Endothelial cell of umbilical vein (primary cell): ENCODE data around the gene RAB31. TPM values are rescaled to one million over a fixed set of nuclear protein-coding genes. Genes with fewer than 3 reads are reported as not detected.
A peak's percentile ranks its signal among the peaks of the same experiment; 100 is the strongest.

Experiments
- BruUV-seq: library from RNA; stranded (reverse); fragments of 400-500 nt; replicated peaks from 2 replicates; lab custom pipeline; 2021; lab: Mats Ljungman, UMichigan
- CTCF ChIA-PET: fragments of 300-600, 350-600 bp; sonication (Branson Sonifier 250); formaldehyde crosslinking; loops from one replicate; lab custom pipeline; 2021; ENCODE audit warnings: antibody characterized with exemption, inconsistent platforms; lab: Charles Lee
- POLR2A ChIA-PET: fragments of 300-600, 350-600 bp; sonication (Branson Sonifier 250); formaldehyde crosslinking; loops from one replicate; lab custom pipeline; 2021; ENCODE audit warnings: antibody characterized with exemption, inconsistent platforms; lab: Charles Lee
- DNase-seq: peaks from one replicate; pipeline ENCODE4 v3.0.0-alpha.2; 2011; ENCODE audit warnings: low read depth, low spot score
- FAIRE-seq: peaks from 2 replicates; lab custom pipeline; 2011; peaks lifted over from hg19 to GRCh38; lab: Jason Lieb, UNC
- H2AFZ ChIP-seq: 2 replicates; pipeline ENCODE4 v1.6.0; 2012; ENCODE audit warnings: low read depth, low read length, control low read depth, inconsistent platforms
- H3K27ac ChIP-seq: 2 replicates; pipeline ENCODE4 v1.5.1; 2011; ENCODE audit warnings: low read depth, mild to moderate bottlenecking, control low read depth, low read length, moderate library complexity; ENCODE audit not compliant: insufficient read depth
- H3K27me3 ChIP-seq, 2 experiments: 2 replicates each; pipeline versions ENCODE4 v1.6.0 to v1.6.1; 2011; ENCODE audit warnings: low read length in 2 of 2, mixed read lengths in 1 of 2; ENCODE audit not compliant: control insufficient read depth in 2 of 2, insufficient read depth in 2 of 2
- H3K36me3 ChIP-seq, 2 experiments: 2 replicates in 1 of 2; 3 replicates in 1 of 2; pipeline ENCODE4 v1.5.1; 2011; ENCODE audit warnings: low read length in 2 of 2, mild to moderate bottlenecking in 1 of 2, moderate library complexity in 1 of 2; ENCODE audit not compliant: control insufficient read depth in 2 of 2, insufficient read depth in 2 of 2; ENCODE audit errors: extremely low read depth in 1 of 2
- H3K4me1 ChIP-seq: 3 replicates; pipeline ENCODE4 v1.5.1; 2011; ENCODE audit warnings: mild to moderate bottlenecking, low read length; ENCODE audit not compliant: control insufficient read depth, insufficient read depth; ENCODE audit errors: extremely low read depth
- H3K4me2 ChIP-seq: 2 replicates; pipeline ENCODE4 v1.6.1; 2011; ENCODE audit warnings: low read length, control low read depth, mixed read lengths; ENCODE audit not compliant: insufficient read depth
- H3K4me3 ChIP-seq, 3 experiments: fragments of 200-600 bp in 1 of 3; sonication (generic), shearing (Covaris generic) in 1 of 3; replicated peaks in 1 of 3; 2 replicates each; pipeline ENCODE4 v1.5.1; 2011 to 2016; ENCODE audit warnings: control low read depth in 3 of 3, low read length in 3 of 3, mild to moderate bottlenecking in 2 of 3, inconsistent platforms in 1 of 3, low read depth in 1 of 3, moderate library complexity in 1 of 3; ENCODE audit not compliant: insufficient read depth in 1 of 3
- H3K79me2 ChIP-seq: 2 replicates; pipeline ENCODE4 v1.6.0; 2012; ENCODE audit warnings: low read length, inconsistent platforms; ENCODE audit not compliant: control insufficient read depth, insufficient read depth
- H3K9ac ChIP-seq: replicated peaks from 2 replicates; pipeline ENCODE3; 2011; ENCODE audit warnings: low read length, control low read depth; ENCODE audit not compliant: insufficient read depth; ENCODE audit errors: extremely low read depth
- H3K9me1 ChIP-seq: replicated peaks from 3 replicates; pipeline ENCODE4 v1.6.0; 2011; ENCODE audit warnings: mild to moderate bottlenecking, low read length; ENCODE audit not compliant: control insufficient read depth, insufficient read depth; ENCODE audit errors: extremely low read depth
- H3K9me3 ChIP-seq: replicated peaks from 2 replicates; pipeline ENCODE4 v1.5.1; 2012; ENCODE audit warnings: low read length, inconsistent platforms; ENCODE audit not compliant: control insufficient read depth, insufficient read depth
- H4K20me1 ChIP-seq: replicated peaks from 2 replicates; pipeline ENCODE3; 2011; ENCODE audit warnings: mild to moderate bottlenecking, low read length; ENCODE audit not compliant: control insufficient read depth, insufficient read depth; ENCODE audit errors: extremely low read depth
- CTCF ChIP-seq, 2 donors: IDR thresholded peaks; 1 replicate in 1 of 2; 2 replicates in 1 of 2; pipeline ENCODE4 v1.5.1; 2011; ENCODE audit warnings: low read length in 2 of 2, mild to moderate bottlenecking in 2 of 2, moderate library complexity in 2 of 2, control low read depth in 1 of 2, inconsistent platforms in 1 of 2, low read depth in 1 of 2; ENCODE audit not compliant: insufficient read depth in 1 of 2; ENCODE audit errors: extremely low read depth in 1 of 2
- EZH2 ChIP-seq: IDR thresholded peaks from 2 replicates; pipeline ENCODE4 v1.6.1; 2012; ENCODE audit warnings: borderline replicate concordance, low read depth, mild to moderate bottlenecking, moderate library complexity, low read length, inconsistent platforms; ENCODE audit not compliant: severe bottlenecking
- FOS ChIP-seq: IDR thresholded peaks from 2 replicates; pipeline ENCODE4 v1.6.1; 2011; ENCODE audit warnings: mild to moderate bottlenecking, low read length, moderate library complexity, borderline replicate concordance; ENCODE audit not compliant: insufficient read depth
- GATA2 ChIP-seq: IDR thresholded peaks from 2 replicates; pipeline ENCODE4 v1.7.0; 2011; ENCODE audit warnings: low read depth, mild to moderate bottlenecking, moderate library complexity, mixed read lengths, low read length; ENCODE audit not compliant: insufficient read length, insufficient read depth
- JUN ChIP-seq: IDR thresholded peaks from 2 replicates; pipeline ENCODE4 v1.6.1; 2011; ENCODE audit warnings: borderline replicate concordance, low read depth; ENCODE audit not compliant: insufficient read length, insufficient read depth
- MAX ChIP-seq: IDR thresholded peaks from 2 replicates; pipeline ENCODE4 v1.6.1; 2011; ENCODE audit not compliant: insufficient read depth, insufficient read length
- MYC ChIP-seq: IDR thresholded peaks from one replicate; pipeline ENCODE4 v1.6.1; 2011; ENCODE audit warnings: mild to moderate bottlenecking, low read depth, low read length
- POLR2A ChIP-seq: IDR thresholded peaks from 2 replicates; pipeline ENCODE4 v1.6.1; 2012; ENCODE audit warnings: low read depth, mild to moderate bottlenecking, control low read depth, low read length
- POLR2AphosphoS5 ChIP-seq: IDR thresholded peaks from 2 replicates; pipeline ENCODE4 v1.6.1; 2012; ENCODE audit warnings: low read depth, mild to moderate bottlenecking, control low read depth, low read length, moderate library complexity; ENCODE audit not compliant: insufficient read depth
- dilution Hi-C: fragments of 300-500 bp; cut with MboI; formaldehyde crosslinking; loops from one replicate; pipeline ENCODE4 v1.15.0; 2019; ENCODE audit warnings: low sequenced_read_pairs; ENCODE audit not compliant: extremely low pct_ligation_motif_present
- intact Hi-C: fragments of 100-400 bp; cut with micrococcal nuclease; formaldehyde crosslinking; loops from one replicate; pipeline ENCODE4 v1.10.0; 2022
- polyA plus RNA-seq, 4 experiments: library from polyadenylated mRNA; depleted of rRNA in 3 of 4; stranded (reverse) in 3 of 4; unstranded in 1 of 4; fragments of >200 nt; gene quantifications; 2 replicates each; pipeline versions ENCODE4 v1.2.1 to v1.2.3, GENCODE V29; 2011 to 2012; ENCODE audit warnings: missing spikeins in 1 of 4
- total RNA-seq: library from RNA; stranded (reverse); gene quantifications from 2 replicates; pipeline ENCODE4 v1.2.3, GENCODE V29; 2021

RAB31 gene
- total and polyA plus RNA-seq, 2 donors (not counting 3 experiments of a cell fraction or from before 2014, with no cell fraction given): 30.5 TPM

GRCh38 chr18:9877655-9878014 is 169.5 kb downstream of the RAB31 start:
- H2AFZ ChIP-seq: peak overlapping the region; percentile 83
- no peaks in the 10 kb centered on the region for H3K27me3 ChIP-seq
- ChIA-PET POLR2A (interaction anchor here (1.4 kb wide), 1 partner anchor 9 kb away, joined by 3 read pairs; no protein-coding TSS in a partner anchor), CTCF (interaction anchor here (1.6 kb wide), 1 partner anchor 36 kb away, joined by 7 read pairs; the partner anchor contains the start of gene VAPA)
- H3K9me1 ChIP-seq: no peaks in the 10 kb centered on the region
- BruUV-seq: no TSS peak
- peak overlapping the region; percentile 59 for H3K4me2 ChIP-seq
- peaks cover 27% of the 10 kb centered on the region for H3K4me1 ChIP-seq
- peak overlapping the region; percentile 89 for H3K27ac ChIP-seq
- peak overlapping the region; percentile 73 for H3K9ac ChIP-seq
- H3K36me3 ChIP-seq: no peaks in the 10 kb centered on the region
- DNase-seq (no peak), FAIRE-seq (no peak)
- TF ChIP-seq MAX (no peak), JUN (no peak), POLR2AphosphoS5 (no peak), CTCF (IDR thresholded peaks at IDR 0.05; ENCODE audit: extremely low read depth in 1 of 2, insufficient read depth in 1 of 2, low read depth in 1 of 2, low read length in 2 of 2) (no peak), MYC (no peak), POLR2A (no peak), EZH2 (no peak), GATA2 (no peak), FOS (no peak)
- no peaks in the 10 kb centered on the region for H4K20me1 ChIP-seq
- intact Hi-C loops (loop anchor here (1.0 to 2.0 kb wide), 3 partner anchors 8 to 53 kb away; no protein-coding TSS in a partner anchor), dilution Hi-C loops (no loop called here)
- no peaks in the 10 kb centered on the region for H3K79me2 ChIP-seq
- H3K9me3 ChIP-seq: no peaks in the 10 kb centered on the region
- peak overlapping the region in 2 of 3 experiments; percentile 8 to 34 for H3K4me3 ChIP-seq
